ENCODE measurements around the gene SULF2.
"Not testable (repeated sequence)": the region's sequence is repeated elsewhere in the genome, so short reads cannot be mapped to it uniquely, and the experiment has no call there.

The SULF2 gene

GRCh38 chr20:47785311-47785853 is at the start of gene SULF2:
Gene SULF2 (minus strand): TSS chr20:47785481. CDS start chr20:47757363, 28,118 bp downstream.
- no peak for DNase-seq

- DNase-seq, result not testable (repeated sequence)
Measured at GRCh38 chr20:47831675-47832074, 46.4 kb upstream of the SULF2 start.

GRCh38 chr20:47826716-47827115 is 41.4 kb upstream of the SULF2 start:
- DNase-seq, result not testable (repeated sequence)

- DNase-seq, result not testable (repeated sequence)
Measured at GRCh38 chr20:47826006-47826405, 40.7 kb upstream of the SULF2 start.

GRCh38 chr20:47825011-47825762 is 39.9 kb upstream of the SULF2 start:
- no peak for DNase-seq

- DNase-seq, result not testable (repeated sequence)
Measured at GRCh38 chr20:47823941-47824340, 38.7 kb upstream of the SULF2 start.

- peak; percentile 46 for DNase-seq
Measured at GRCh38 chr20:47821481-47822100, 36.3 kb upstream of the SULF2 start.

- no peak for DNase-seq
Measured at GRCh38 chr20:47818996-47819609, 33.8 kb upstream of the SULF2 start.

- DNase-seq, result no peak
Measured at GRCh38 chr20:47818466-47818865, 33.2 kb upstream of the SULF2 start.

- no peak for DNase-seq
Measured at GRCh38 chr20:47818016-47818415, 32.7 kb upstream of the SULF2 start.

- DNase-seq, result no peak
Measured at GRCh38 chr20:47817573-47817972, 32.3 kb upstream of the SULF2 start.

- no peak for DNase-seq
Measured at GRCh38 chr20:47816487-47817451, 31.5 kb upstream of the SULF2 start.

- DNase-seq, result no peak
Measured at GRCh38 chr20:47815866-47816265, 30.6 kb upstream of the SULF2 start.

GRCh38 chr20:47815416-47815806 is 30.1 kb upstream of the SULF2 start:
- DNase-seq, result no peak

GRCh38 chr20:47814632-47815415 is 29.5 kb upstream of the SULF2 start:
- no peak for DNase-seq

- DNase-seq, result no peak
Measured at GRCh38 chr20:47810721-47811347, 25.6 kb upstream of the SULF2 start.

- no peak for DNase-seq
Measured at GRCh38 chr20:47810116-47810677, 24.9 kb upstream of the SULF2 start.

GRCh38 chr20:47809161-47809960 is 24.1 kb upstream of the SULF2 start:
- peak; percentile 70 for DNase-seq

GRCh38 chr20:47805951-47806350 is 20.7 kb upstream of the SULF2 start:
- no peak for DNase-seq

GRCh38 chr20:47804972-47805371 is 19.7 kb upstream of the SULF2 start:
- not testable (repeated sequence) for DNase-seq

Measured in 8988T (cell line).